Psoas muscle (tissue), 8 donors: ENCODE data around the gene LMX1A. TPM values are rescaled to one million over a fixed set of nuclear protein-coding genes. Genes with fewer than 3 reads are reported as not detected.

Source experiments
- ATAC-seq, 4 donors: fragments of 200-7000 bp; cut with Tn5 transposase; one replicate each; pipeline ENCODE4 v1.9.1; 2020; ENCODE audit warnings: moderate library complexity in 3 of 4, mild to moderate bottlenecking in 2 of 4
- DNase-seq, 2 donors: peaks; one replicate each; pipeline ENCODE4 v3.0.0-alpha.2; 2020
- H3K27ac ChIP-seq: fragments of 200-600 bp; one replicate; pipeline ENCODE4 v1.8.0; 2022
- H3K27me3 ChIP-seq, 3 donors: fragments of 200-600 bp in 1 of 3; one replicate each; pipeline versions ENCODE4 v1.6.1 to v1.8.0; 2013 to 2022; ENCODE audit warnings: low read length in 2 of 3, mild to moderate bottlenecking in 2 of 3, moderate library complexity in 1 of 3; ENCODE audit not compliant: insufficient read depth in 3 of 3
- H3K36me3 ChIP-seq, 2 donors: fragments of 200-600 bp in 1 of 2; one replicate each; pipeline versions ENCODE4 v1.6.1 to v1.8.0; 2013 to 2022; ENCODE audit warnings: low read depth in 1 of 2, mild to moderate bottlenecking in 1 of 2, moderate library complexity in 1 of 2; ENCODE audit not compliant: insufficient read depth in 1 of 2
- H3K4me1 ChIP-seq: fragments of 200-600 bp; one replicate; pipeline ENCODE4 v1.8.0; 2022
- H3K4me3 ChIP-seq: fragments of 200-600 bp; one replicate; pipeline ENCODE4 v1.8.0; 2022; ENCODE audit warnings: mild to moderate bottlenecking
- H3K9me3 ChIP-seq: fragments of 200-600 bp; one replicate; pipeline ENCODE4 v1.8.0; 2022
- WGBS, 3 donors: extraction: QIAGEN DNeasy Blood & Tissue Kit; methylation state at CpG; one replicate each; pipeline versions ENCODE4 v1.1.6 to v1.1.7; 2013; 5-methylcytosine and 5-hydroxymethylcytosine counted together
- intact Hi-C, 2 donors: fragments of 100-400 bp; cut with DNase I; formaldehyde crosslinking; loops; one replicate each; pipeline versions ENCODE4 v1.11.0 to v1.14.2; 2022
- polyA plus RNA-seq, 3 donors: library from polyadenylated mRNA; stranded (reverse); fragments of 200-250 nt; gene quantifications; one replicate each; pipeline ENCODE4 v1.2.3, GENCODE V29; 2013
- total RNA-seq, 4 donors: library from RNA; stranded (reverse); fragmentation: NEBNext Ultra II Directional in 2 of 4; extraction: Animal tissue kit (Norgen Biotek cat#: 25700) in 2 of 4; gene quantifications; one replicate each; pipeline versions ENCODE4 v1.2.1 to v1.2.4, GENCODE V29; 2021 to 2023
- TF ChIP-seq, protein P1 (sequence below): fragments of 200-600 bp; IDR thresholded peaks from one replicate; pipeline ENCODE4 v1.8.0; 2022; ENCODE audit warnings: antibody characterized with exemption
- donor health status: healthy with polysubstance abuse.
- donor health status: DM: no; HTN: no; CAD: no; lungs with moderate emphysema.
- donor health status: Bipolar disorder and iron deficiency.
- donor health status: healthy.
- donor health status: DM: yes; HTN: yes; CAD: no.
- donor health status: DM: no; HTN: no; CAD: no.
- donor health status: DM: no; HTN: no; CAD: no.
- donor health status: DM: yes; HTN: yes; CAD: no.

The LMX1A gene
- total and polyA plus RNA-seq, 7 donors, result 0.04 to 0.36 (median 0.16) TPM; not detected in 3

DNA sequence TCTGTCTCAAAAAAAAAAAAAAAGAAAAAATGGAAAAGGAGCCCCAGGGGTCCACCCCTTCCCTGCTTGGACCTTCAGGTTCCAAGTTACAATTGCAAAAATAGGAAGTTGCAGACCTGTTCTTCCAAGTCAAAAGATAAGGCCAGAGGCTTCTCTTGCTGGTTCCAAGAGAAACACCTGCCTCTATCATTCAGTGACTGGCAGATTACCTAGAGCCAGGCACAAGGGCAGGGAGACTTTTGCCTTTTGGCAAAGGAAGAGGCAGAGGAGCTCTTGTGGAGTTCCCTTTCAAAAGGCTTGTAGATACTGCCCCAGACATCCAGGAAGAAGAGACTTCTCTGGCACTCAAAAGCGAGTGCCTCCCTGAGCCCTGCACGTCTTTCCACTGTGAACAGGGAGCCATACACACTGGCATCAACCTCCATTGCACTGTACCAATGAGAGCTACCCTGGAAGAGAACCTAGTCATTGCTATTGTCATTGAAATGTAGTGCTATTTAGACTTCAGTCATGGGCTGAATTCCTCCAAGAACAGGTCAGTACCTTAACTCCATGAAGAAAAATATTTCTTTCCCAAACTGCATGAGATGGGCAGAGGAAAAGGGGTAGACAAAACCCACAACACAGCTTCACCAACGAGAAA, 91.2 kb downstream of the LMX1A start:
- peak overlapping the region; percentile 11 for H3K27ac ChIP-seq
- H3K4me3 ChIP-seq, result no peak overlapping the region
- 31 to 47% (median 40%) methylated on average over 3 of the region's 3 CpGs for WGBS, 3 donors
- no peaks in the 10 kb centered on the region for H3K9me3 ChIP-seq
- ATAC-seq, result peak; percentile 40 to 87 (median 76)
- no peaks in the 10 kb centered on the region for H3K27me3 ChIP-seq
- intact Hi-C loops, result no loop called here
- peaks cover 5% of the 10 kb centered on the region for H3K4me1 ChIP-seq
- DNase-seq, result no peak
- TF ChIP-seq, protein P1, sequence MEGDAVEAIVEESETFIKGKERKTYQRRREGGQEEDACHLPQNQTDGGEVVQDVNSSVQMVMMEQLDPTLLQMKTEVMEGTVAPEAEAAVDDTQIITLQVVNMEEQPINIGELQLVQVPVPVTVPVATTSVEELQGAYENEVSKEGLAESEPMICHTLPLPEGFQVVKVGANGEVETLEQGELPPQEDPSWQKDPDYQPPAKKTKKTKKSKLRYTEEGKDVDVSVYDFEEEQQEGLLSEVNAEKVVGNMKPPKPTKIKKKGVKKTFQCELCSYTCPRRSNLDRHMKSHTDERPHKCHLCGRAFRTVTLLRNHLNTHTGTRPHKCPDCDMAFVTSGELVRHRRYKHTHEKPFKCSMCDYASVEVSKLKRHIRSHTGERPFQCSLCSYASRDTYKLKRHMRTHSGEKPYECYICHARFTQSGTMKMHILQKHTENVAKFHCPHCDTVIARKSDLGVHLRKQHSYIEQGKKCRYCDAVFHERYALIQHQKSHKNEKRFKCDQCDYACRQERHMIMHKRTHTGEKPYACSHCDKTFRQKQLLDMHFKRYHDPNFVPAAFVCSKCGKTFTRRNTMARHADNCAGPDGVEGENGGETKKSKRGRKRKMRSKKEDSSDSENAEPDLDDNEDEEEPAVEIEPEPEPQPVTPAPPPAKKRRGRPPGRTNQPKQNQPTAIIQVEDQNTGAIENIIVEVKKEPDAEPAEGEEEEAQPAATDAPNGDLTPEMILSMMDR, result no peak
- no peaks in the 10 kb centered on the region for H3K36me3 ChIP-seq

DNA sequence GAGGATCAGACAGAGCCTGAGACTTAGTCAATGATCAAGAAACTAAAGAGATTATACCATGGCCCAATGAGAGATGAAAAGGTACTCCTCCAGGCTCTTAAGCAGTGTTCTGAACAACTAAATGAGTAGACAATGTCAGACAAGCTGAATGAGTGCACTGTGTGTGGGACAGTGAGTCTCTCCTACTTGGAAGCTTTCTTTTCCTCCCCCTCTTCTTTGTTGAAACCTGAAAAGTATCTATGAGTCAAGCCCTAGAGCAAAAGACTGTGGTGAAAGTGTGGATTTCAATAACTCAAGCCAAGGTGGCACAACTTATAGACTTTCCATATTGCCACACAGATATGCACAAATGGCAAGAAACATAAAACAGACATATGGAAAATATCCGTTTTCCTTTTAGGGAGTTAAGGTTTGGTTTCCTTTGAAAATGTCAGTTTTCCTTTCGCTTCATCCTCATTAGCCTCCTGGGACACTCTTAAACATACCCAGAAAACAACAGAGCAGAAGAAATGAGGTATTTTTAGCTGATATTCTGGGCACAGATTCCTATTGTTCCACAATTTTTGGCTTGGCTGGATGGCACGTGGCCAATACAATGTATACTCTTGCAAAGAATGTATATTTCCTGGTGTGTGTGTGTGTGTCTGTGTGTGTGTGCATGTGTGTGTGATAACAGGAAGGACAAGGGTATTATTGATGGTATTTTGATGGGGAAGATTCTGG, 96.6 kb downstream of the LMX1A start:
- Histone ChIP-seq H3K27me3 (no peaks in the 10 kb centered on the region), H3K36me3 (no peaks in the 10 kb centered on the region), H3K4me1 (peaks cover 9% of the 10 kb centered on the region), H3K27ac (no peak overlapping the region), H3K4me3 (no peak overlapping the region), H3K9me3 (no peaks in the 10 kb centered on the region)
- ATAC-seq, result no peak
- TF ChIP-seq, protein P1, result no peak
- intact Hi-C loops, result loop anchor here (2.0 to 10.0 kb wide), 6 partner anchors 32 to 1855 kb away; no protein-coding TSS in a partner anchor
- DNase-seq, result no peak
- WGBS, 3 donors, result 40 to 53% (median 48%) methylated on average over 3 of the region's 3 CpGs

DNA sequence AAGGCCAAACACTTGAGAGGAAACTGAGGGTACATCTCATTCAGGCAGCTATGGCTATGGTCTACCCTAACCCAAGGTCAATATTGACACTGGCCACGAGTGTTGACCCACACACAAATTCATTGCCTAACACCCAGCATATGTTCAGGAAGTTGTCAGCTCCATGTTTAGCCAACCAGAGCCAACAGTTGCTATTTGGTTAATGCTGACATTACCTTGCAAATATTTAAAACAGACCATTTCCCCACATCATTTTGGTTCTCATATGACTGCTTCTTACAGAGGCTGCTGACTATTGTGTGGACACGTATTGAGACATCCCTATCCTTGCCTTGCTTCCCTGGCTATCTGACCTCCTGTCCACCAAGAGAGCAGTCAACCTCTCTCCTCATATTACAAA, 97.3 kb downstream of the LMX1A start:
- Histone ChIP-seq H3K36me3 (no peaks in the 10 kb centered on the region), H3K9me3 (no peaks in the 10 kb centered on the region), H3K27me3 (peaks cover 0 to under 1% (median 0%) of the 10 kb centered on the region in 3 donors), H3K4me1 (peaks cover 9% of the 10 kb centered on the region), H3K27ac (no peak overlapping the region), H3K4me3 (no peak overlapping the region)
- no peak for DNase-seq
- TF ChIP-seq, protein P1, result no peak
- intact Hi-C loops, result loop anchor here (2.0 to 10.0 kb wide), 6 partner anchors 33 to 1854 kb away; no protein-coding TSS in a partner anchor
- peak in 3 of 4 donors; percentile 36 to 63 (median 45) for ATAC-seq
- WGBS, 3 donors, result 38 to 62% (median 46%) methylated on average over 2 of the region's 2 CpGs

DNA sequence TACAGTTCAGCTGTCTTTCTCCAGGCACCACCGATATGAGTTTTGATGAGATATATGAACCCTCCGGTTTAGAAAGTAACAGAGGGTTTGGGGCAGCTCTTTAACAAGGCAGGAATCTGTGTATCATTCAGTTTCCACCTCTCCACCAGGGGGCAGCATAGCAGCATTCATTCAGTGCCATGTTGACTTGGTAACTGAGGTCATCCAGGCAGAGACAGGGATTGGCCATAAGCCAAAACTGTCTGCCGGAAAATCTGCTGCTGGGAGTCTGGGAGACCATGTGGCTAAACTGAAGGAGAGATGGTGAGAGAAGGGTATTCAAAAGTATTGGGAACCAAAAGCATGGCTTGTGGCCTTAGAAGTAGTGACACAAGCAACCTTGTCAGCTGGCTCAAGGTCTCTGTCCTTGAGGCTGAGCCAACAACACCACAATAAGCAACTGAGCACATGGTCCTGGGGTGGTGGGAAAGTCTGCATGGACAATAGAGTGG, 98.5 kb downstream of the LMX1A start:
- peaks cover 0 to 1% (median 0%) of the 10 kb centered on the region in 3 donors for H3K27me3 ChIP-seq
- intact Hi-C loops, result loop anchor here (2.0 to 10.0 kb wide), 6 partner anchors 34 to 1853 kb away; no protein-coding TSS in a partner anchor
- H3K36me3 ChIP-seq, result no peaks in the 10 kb centered on the region
- DNase-seq (peak; percentile 72 to 85), ATAC-seq (peak; percentile 75 to 95 (median 87))
- 26 to 36% (median 27%) methylated on average over 3 of the region's 3 CpGs for WGBS, 3 donors
- peaks cover 9% of the 10 kb centered on the region for H3K4me1 ChIP-seq
- TF ChIP-seq, protein P1, result peak; percentile 78
- no peak overlapping the region for H3K27ac ChIP-seq
- no peak overlapping the region for H3K4me3 ChIP-seq
- no peaks in the 10 kb centered on the region for H3K9me3 ChIP-seq
